B cell (primary cell): Measurements from ENCODE around the gene CLCN7.

Source experiments
- EZH2 ChIP-seq: IDR thresholded peaks from 2 replicates; pipeline ENCODE4 v1.6.1; 2012; ENCODE audit warnings: borderline replicate concordance, low read depth, mild to moderate bottlenecking, moderate library complexity, low read length; ENCODE audit not compliant: insufficient read depth, poor library complexity, severe bottlenecking
- TF ChIP-seq, protein P1 (sequence below): fragments of 200-600 bp; IDR thresholded peaks from one replicate; pipeline ENCODE4 v1.8.0; 2022; ENCODE audit warnings: antibody characterized with exemption, mild to moderate bottlenecking

DNA sequence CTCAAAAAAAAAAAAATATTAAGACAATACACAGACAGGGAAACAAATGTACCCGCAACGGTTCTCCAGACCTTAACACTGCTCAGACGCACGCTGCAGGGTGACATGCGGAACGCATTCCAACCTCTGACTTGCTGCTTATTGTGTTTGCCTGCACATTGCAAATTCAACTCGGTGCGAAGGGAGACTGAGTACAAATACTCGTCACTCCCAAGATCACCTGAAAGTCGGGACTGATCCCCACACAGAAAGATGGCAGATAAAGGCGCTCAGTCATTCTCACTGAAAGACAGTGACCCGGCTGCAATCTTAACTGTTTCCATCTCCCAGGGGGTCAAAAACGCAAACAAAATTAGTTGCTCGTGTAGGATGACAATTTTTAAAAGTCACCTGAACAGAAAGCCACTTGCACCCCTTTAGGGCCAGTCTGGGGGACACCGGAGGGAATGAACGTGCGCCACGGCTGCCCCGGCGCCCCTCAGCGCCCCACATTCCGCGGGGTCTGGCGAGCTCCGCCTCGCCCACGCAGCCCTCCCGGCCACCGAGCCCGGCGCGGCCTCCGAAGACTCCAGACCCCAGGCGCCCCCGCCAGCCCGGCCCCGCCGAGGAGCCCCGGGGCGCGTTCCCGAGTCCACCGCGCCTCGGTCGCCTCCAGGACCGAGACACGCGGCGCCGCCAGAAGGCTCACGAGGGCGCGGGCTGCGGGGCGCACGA, 589 bp downstream of the CLCN7 start:
- TF ChIP-seq, protein P1, sequence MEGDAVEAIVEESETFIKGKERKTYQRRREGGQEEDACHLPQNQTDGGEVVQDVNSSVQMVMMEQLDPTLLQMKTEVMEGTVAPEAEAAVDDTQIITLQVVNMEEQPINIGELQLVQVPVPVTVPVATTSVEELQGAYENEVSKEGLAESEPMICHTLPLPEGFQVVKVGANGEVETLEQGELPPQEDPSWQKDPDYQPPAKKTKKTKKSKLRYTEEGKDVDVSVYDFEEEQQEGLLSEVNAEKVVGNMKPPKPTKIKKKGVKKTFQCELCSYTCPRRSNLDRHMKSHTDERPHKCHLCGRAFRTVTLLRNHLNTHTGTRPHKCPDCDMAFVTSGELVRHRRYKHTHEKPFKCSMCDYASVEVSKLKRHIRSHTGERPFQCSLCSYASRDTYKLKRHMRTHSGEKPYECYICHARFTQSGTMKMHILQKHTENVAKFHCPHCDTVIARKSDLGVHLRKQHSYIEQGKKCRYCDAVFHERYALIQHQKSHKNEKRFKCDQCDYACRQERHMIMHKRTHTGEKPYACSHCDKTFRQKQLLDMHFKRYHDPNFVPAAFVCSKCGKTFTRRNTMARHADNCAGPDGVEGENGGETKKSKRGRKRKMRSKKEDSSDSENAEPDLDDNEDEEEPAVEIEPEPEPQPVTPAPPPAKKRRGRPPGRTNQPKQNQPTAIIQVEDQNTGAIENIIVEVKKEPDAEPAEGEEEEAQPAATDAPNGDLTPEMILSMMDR, result no peak
- TF ChIP-seq EZH2, result no peak
